ENCODE data around the gene UNC5B.

UNC5B gene

DNA sequence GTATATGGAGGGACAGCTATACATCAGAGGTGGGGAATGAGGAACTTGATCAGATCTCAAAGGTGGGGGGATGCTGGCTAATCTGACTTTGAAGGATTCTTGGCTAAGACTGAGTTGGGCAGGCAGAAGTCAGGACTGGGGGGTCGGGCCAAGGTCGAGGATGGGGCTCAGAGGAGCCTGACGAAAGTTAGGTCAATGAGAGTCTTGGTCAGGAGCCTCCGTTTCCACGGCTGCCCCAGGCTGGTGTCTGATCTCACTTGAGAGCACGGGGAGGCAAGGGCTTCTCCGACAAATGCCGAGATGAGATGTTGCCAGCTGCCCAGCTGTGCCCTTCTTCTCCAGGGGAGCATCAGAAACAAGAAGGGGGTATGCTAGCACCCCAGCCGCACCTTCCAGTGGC lies 112.4 kb downstream of the UNC5B start:
- TF ChIP-seq, protein P1, sequence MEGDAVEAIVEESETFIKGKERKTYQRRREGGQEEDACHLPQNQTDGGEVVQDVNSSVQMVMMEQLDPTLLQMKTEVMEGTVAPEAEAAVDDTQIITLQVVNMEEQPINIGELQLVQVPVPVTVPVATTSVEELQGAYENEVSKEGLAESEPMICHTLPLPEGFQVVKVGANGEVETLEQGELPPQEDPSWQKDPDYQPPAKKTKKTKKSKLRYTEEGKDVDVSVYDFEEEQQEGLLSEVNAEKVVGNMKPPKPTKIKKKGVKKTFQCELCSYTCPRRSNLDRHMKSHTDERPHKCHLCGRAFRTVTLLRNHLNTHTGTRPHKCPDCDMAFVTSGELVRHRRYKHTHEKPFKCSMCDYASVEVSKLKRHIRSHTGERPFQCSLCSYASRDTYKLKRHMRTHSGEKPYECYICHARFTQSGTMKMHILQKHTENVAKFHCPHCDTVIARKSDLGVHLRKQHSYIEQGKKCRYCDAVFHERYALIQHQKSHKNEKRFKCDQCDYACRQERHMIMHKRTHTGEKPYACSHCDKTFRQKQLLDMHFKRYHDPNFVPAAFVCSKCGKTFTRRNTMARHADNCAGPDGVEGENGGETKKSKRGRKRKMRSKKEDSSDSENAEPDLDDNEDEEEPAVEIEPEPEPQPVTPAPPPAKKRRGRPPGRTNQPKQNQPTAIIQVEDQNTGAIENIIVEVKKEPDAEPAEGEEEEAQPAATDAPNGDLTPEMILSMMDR (IDR thresholded peaks at IDR 0.05; ENCODE audit: control insufficient read depth, extremely low read depth, insufficient read depth): no peak
- H3K4me3 ChIP-seq (ENCODE audit: low read depth, low read length): no peak overlapping the region
- no peak for DNase-seq (ENCODE audit: low read depth)

DNA sequence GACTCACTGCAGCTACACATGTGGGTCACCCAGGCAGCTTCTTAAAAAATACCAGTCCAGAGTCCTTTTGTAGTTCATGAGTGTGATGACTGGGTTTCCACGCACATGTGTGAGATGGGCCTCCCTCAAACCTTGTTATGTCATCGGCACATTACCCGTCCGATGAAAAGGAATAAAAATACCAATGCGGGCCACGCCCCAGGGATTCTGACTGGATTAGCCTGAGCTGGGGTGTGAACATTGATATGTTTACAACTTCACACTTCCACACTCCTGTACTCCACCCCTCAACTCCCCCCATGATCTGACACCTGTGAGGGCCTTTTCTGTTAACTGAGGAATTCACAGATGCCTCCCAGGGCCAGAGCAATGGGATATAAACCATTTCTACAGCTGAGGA lies 112.9 kb downstream of the UNC5B start:
- TF ChIP-seq, protein P1 (IDR thresholded peaks at IDR 0.05; ENCODE audit: control insufficient read depth, extremely low read depth, insufficient read depth): no peak
- no peak overlapping the region for H3K4me3 ChIP-seq (ENCODE audit: low read depth, low read length)
- DNase-seq (ENCODE audit: low read depth): no peak

DNA sequence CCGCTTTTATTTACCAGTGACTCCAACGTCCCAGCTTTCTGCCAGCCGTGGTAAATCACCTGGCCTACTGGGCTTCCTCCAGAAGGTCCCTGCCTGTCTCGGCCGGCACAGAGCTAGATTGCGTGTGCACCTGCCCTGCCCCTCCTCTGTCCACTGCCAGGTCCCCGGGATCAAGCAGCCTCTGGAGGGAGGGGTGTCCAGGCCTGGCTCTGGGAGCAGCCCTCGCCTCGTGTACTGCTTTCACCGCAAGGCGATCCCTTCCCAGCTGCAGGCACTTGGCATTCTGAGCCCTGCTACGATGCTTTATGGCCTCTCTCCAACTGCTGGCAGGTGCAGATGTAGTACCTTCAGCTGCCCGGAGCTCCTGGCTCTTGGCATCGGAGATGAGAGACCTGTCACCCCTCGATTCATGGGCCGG lies 114.1 kb downstream of the UNC5B start:
- DNase-seq (ENCODE audit: low read depth): no peak
- TF ChIP-seq, protein P1 (IDR thresholded peaks at IDR 0.05; ENCODE audit: control insufficient read depth, extremely low read depth, insufficient read depth): no peak

DNA sequence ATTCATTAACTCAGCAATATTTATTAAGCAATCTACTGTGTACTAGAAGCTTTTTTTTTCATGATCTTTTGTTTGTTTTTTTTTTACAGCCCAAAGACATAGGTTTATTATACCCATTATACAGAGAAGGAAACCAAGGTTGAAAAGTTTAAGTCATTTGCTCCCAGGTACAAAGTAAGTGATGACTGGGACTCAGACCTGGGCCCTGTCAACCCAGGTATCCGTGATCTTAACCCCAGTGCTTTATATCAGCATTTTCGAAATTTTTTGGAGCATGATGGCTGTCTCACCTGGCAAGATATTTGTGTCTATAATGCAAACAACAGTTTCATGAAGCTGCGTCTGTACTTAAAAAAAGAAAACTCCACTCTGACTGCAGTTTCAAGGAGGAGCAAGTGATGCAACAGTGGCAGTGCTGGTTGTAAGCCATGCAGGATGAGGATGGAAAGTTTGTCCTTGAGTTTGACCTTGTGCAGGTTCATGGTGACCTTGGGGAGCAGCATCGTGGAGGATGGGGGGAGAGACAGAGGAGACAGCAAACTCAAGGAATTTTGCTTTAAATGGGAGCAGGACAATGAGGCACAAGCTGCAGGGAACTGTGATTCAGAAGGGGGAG lies 118.5 kb downstream of the UNC5B start:
- TF ChIP-seq, protein P1 (IDR thresholded peaks at IDR 0.05; ENCODE audit: control insufficient read depth, extremely low read depth, insufficient read depth): no peak
- no peak overlapping the region for H3K4me3 ChIP-seq (ENCODE audit: low read depth, low read length)
- no peak for DNase-seq (ENCODE audit: low read depth)

More for the DNA sequence above, 114.1 kb downstream of the UNC5B start:
- H3K4me3 ChIP-seq (ENCODE audit: low read depth, low read length): no peak overlapping the region

DNA sequence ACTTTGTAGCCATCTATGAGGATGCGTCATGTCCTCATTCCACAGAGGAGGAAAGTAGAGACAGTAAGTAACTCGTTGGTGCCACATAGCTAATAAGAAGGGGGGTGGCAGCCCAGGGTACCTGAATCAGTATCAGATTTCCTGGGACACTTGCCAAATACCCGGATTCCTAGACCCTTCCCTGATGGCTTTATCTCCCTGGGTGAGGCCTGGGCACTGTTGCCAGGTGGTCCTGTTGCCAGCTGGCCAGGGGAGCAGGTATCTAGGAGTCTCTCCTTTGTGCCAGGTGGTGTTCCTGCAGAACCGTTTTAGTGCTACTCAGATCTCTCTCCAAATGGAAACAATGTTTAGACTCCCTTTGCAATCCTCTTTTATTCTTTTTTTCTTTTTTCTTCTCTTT lies 119.4 kb downstream of the UNC5B start:
- TF ChIP-seq, protein P1 (IDR thresholded peaks at IDR 0.05; ENCODE audit: control insufficient read depth, extremely low read depth, insufficient read depth): no peak
- DNase-seq (ENCODE audit: low read depth): no peak
- H3K4me3 ChIP-seq (ENCODE audit: low read depth, low read length): no peak overlapping the region

DNA sequence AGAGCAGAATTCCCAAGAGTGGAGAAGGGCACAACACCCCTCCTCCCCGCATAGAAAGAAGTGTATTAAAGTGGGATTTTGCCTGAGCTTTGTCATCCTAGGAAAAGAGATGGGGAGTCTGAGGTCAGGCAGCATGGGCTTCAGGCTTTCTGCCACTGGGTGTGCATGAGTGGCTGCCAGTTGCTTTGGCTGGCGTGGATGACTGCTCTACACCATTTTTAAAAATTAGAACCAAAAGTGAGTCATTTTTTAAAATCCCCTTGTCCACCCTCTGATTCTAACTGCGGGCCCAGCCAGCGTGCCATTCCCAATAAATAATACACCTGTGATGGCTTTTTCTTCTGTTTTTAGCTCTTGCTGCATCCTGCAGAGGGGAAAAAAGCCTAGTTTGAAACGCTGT lies 120.1 kb downstream of the UNC5B start:
- DNase-seq (ENCODE audit: low read depth): no peak
- TF ChIP-seq, protein P1 (IDR thresholded peaks at IDR 0.05; ENCODE audit: control insufficient read depth, extremely low read depth, insufficient read depth): no peak
- no peak overlapping the region for H3K4me3 ChIP-seq (ENCODE audit: low read depth, low read length)

All from LNCaP clone FGC (cell line).